Subcutaneous adipose tissue (tissue), 4 donors: Measurements from ENCODE around the gene HOXD9. TPM values are rescaled to one million over a fixed set of nuclear protein-coding genes. Genes with fewer than 3 reads are reported as not detected.

Experiments used
- total RNA-seq, 4 donors: library from RNA; depleted of rRNA; stranded (reverse); fragments of >200 nt; gene quantifications; one replicate each; pipeline ENCODE4 v1.1.0, GENCODE V29; 2016
- TF ChIP-seq, protein P1 (sequence below): fragments of 450-650 bp; IDR thresholded peaks from one replicate; pipeline ENCODE4 v1.5.1; 2016; ENCODE audit warnings: low read depth, mild to moderate bottlenecking, control low read depth, antibody characterized with exemption, moderate library complexity

HOXD9 gene
- total RNA-seq, 4 donors from 2014 or later = 1.9 to 6.4 (median 3.7) TPM

GRCh38 chr2:176117162-176117822 lies 5.2 kb upstream of the HOXD9 start:
- TF ChIP-seq, protein P1, sequence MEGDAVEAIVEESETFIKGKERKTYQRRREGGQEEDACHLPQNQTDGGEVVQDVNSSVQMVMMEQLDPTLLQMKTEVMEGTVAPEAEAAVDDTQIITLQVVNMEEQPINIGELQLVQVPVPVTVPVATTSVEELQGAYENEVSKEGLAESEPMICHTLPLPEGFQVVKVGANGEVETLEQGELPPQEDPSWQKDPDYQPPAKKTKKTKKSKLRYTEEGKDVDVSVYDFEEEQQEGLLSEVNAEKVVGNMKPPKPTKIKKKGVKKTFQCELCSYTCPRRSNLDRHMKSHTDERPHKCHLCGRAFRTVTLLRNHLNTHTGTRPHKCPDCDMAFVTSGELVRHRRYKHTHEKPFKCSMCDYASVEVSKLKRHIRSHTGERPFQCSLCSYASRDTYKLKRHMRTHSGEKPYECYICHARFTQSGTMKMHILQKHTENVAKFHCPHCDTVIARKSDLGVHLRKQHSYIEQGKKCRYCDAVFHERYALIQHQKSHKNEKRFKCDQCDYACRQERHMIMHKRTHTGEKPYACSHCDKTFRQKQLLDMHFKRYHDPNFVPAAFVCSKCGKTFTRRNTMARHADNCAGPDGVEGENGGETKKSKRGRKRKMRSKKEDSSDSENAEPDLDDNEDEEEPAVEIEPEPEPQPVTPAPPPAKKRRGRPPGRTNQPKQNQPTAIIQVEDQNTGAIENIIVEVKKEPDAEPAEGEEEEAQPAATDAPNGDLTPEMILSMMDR = no peak

GRCh38 chr2:176117823-176118371 lies 4.6 kb upstream of the HOXD9 start:
- TF ChIP-seq, protein P1 = no peak

GRCh38 chr2:176118601-176119339 lies 3.7 kb upstream of the HOXD9 start:
- TF ChIP-seq, protein P1 = no peak

DNA sequence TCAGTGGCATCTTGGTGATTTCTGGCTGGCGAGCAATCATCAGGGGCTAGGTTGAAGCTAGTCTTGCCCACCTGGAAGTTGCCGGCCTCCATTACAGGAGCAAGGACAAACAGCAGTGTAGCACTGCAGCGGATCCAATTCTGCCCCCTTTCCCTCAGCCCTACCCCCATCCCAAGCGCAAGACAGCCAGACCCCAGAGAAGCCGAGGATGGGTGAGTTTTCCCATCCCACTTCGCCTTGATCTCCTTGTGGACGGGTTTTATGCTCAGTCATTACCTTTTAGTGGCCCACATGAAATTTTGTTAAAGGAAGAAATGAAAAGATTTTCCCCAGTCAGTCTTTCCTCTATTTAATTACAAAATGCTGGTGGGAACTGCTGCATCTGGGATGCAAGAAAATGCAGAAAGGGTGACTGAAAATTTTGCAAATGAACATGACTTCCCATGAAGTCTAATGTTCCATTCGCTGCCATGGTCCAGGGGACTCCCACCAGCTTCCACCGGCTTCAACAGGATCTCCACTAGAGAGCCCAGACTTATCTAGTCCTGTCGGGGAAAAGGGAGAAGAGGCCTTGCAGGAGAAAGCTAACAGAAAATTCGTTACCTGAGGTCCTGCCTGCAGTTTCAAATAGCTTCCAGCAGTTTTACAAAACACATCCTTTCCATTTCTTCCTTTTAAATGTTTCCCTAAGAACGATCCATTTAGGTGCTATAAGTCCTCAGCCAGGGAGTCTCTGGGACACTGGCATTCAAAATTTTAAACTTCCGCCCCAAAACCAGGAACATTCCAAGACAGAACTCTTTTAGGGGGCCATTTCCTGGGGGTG lies 1.9 kb upstream of the HOXD9 start:
- TF ChIP-seq, protein P1 = no peak

DNA sequence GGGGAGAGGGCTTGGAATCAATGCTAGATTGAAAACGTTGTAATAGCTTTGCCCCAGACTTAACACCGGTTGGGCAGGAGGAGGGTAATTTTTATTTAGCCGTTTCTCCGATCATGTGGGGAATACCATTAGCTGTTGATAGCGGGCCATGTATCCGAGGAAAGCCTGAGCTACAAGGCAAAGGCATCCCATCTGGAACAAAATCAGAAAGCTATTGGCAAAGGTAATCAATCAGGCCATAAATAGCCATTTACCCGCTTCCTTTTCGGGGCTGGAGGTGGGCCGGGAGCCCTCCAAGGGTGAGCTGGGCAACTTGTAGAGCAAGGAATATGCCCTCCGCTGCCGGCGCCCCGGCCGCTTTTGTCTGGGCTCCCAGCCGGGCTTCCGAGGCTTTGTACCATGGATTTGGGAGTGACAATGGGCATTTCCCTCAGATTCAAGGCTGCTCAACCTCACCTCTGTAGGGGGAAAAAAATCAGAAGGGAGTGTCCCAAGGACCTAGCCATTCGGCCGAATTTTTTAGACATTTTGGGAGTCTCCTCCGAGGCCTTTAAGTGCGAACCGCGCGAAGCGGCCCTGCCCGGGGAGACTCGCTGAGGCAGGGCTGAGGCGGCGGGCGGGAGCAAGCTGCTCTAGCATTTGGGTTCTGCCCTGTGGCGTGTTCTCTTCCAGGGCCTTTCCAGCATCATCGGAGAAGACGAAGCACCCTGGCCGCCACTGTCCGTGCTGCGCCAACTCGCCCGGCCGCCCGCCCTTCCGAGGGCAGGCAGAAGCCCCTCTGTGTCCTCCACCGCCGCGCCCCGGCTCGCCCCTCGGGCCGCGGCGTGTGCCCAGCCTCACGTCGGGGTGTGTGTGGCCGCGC lies 1.1 kb upstream of the HOXD9 start:
- TF ChIP-seq, protein P1 = no peak

DNA sequence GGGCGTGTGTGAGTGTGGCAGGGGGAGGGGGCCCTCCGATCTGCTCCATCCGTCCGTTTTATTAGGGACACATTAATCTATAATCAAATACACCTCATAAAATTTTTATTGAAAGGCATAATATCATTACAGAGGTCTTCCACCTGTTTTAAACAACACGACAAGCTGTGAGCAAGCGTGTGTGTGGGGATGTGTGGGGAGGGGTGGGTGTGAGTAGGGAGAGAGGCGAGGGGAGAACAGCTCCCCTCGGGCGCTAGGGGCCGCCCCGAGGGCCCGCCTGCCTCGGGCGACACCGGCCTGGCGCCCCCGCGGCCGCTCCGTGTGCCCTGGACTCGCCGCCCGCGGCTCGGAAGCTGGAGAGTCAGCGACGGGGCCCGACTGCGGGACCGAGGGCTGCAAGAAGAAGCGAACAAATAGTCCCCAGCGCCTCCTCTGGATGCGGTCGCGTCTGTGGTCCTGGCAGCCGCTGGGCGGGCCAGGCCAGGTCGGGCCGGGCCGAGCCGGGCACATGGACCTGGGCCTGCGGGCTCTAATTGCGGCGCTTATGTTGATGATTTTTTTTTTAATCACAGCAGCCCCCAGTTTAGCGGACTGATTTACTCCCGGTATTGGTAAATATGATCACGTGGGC lies 352 bp upstream of the HOXD9 start:
- TF ChIP-seq, protein P1 = no peak
